ENCODE measurements around the gene RALGAPA2. TPM values are rescaled to one million over a fixed set of nuclear protein-coding genes. Genes with fewer than 3 reads are reported as not detected.

RALGAPA2 gene
- total RNA-seq, 2 experiments from 2014 or later: 13.6 to 13.7 TPM

GRCh38 chr20:20740541-20740940 lies 28.1 kb upstream of the RALGAPA2 start:
- Mint-ChIP-seq H3K36me3 (ENCODE audit: low read depth) (no peaks in the 10 kb centered on the region), H3K27me3 (ENCODE audit: low read depth) (peaks cover 9% of the 10 kb centered on the region), H3K4me3 (no peak overlapping the region), H3K27ac (no peak overlapping the region), H3K4me1 (ENCODE audit: low read depth) (peaks cover 2% of the 10 kb centered on the region), H3K9me3 (no peaks in the 10 kb centered on the region)
- DNase-seq: no peak
- intact Hi-C loops (cut with micrococcal nuclease): no loop called here
- CTCF ChIA-PET: interaction anchor here (0.5 kb wide), 1 partner anchor 589 kb away, joined by 4 read pairs; no protein-coding TSS in a partner anchor

DNA sequence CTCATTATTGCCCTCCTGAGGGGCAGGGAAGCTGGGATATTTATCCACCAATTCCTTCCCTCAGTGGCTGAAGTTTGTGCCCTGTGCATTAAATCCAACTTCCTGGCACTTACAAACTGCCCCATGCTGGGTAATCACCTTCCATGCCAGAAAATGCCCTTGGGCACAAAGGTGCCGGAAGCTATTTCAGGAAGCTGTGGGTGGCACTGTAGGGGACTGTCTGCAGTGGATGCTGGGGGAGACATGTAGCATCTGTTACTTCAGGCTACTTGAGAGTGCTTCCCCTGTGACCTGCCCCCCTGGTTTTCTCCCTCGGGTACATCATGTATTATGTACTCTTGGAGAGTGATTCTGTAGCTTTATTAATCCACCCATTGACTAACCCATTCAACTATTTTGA lies 24.7 kb upstream of the RALGAPA2 start:
- H3K4me3 Mint-ChIP-seq: no peak overlapping the region
- no peak overlapping the region for H3K27ac Mint-ChIP-seq
- no peaks in the 10 kb centered on the region for H3K27me3 Mint-ChIP-seq (ENCODE audit: low read depth)
- no peaks in the 10 kb centered on the region for H3K36me3 Mint-ChIP-seq (ENCODE audit: low read depth)
- CTCF ChIA-PET: interaction anchor here (1.3 to 1.5 kb wide), 2 partner anchors 88 to 100 kb away, joined by 3 read pairs; no protein-coding TSS in a partner anchor
- intact Hi-C loops (cut with micrococcal nuclease): no loop called here
- no peaks in the 10 kb centered on the region for H3K9me3 Mint-ChIP-seq
- DNase-seq: no peak
- H3K4me1 Mint-ChIP-seq (ENCODE audit: low read depth): peaks cover 23% of the 10 kb centered on the region

DNA sequence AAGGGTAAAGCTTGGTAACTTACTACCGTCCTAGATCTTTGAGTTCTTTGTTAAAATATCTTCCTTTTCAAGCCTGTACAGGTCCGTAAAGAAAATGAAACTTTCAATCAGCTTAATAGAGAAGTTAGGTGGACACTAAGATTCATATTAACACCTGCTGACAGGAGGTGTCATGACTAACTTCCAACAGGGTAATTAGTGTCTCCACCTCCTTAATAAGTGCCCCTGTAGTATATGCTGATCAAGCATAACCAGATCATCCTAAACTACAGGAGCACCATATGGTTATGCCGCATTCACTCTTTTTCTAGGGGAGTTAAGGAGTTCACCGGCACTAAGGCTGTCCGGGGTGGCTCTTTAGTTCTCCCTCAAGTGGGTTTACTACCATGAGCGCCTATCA lies 23.9 kb upstream of the RALGAPA2 start:
- CTCF ChIA-PET: interaction anchor here (1.3 to 1.5 kb wide), 2 partner anchors 88 to 101 kb away, joined by 3 read pairs; no protein-coding TSS in a partner anchor
- H3K27me3 Mint-ChIP-seq (ENCODE audit: low read depth): no peaks in the 10 kb centered on the region
- DNase-seq: no peak
- H3K27ac Mint-ChIP-seq: no peak overlapping the region
- H3K4me3 Mint-ChIP-seq: no peak overlapping the region
- no peaks in the 10 kb centered on the region for H3K9me3 Mint-ChIP-seq
- no peaks in the 10 kb centered on the region for H3K36me3 Mint-ChIP-seq (ENCODE audit: low read depth)
- peaks cover 23% of the 10 kb centered on the region for H3K4me1 Mint-ChIP-seq (ENCODE audit: low read depth)
- intact Hi-C loops (cut with micrococcal nuclease): no loop called here

DNA sequence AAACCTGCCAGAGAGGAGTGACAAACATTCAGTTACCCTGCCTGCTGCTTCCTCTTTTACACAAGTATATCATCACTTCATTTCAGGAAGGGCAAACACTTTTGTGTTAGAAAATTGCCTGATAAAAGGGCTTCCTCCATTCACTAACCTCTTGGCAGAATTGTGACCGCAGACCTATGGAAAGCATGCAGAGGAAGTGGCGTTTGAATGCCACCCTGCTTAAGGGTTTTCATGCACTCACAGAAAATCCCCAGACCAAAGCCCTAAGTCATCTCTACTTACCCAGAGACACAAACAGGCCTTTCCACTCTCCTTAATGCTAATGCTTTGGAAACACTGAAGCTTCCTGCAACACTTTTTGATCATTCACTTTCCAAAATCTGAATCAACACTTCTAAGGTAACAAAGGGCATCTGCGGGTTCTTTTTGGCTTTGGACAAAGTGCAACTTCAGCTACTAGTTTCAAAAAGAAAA lies 22.1 kb upstream of the RALGAPA2 start:
- Mint-ChIP-seq H3K27ac (peak overlapping the region; percentile 63), H3K4me1 (ENCODE audit: low read depth) (peaks cover 23% of the 10 kb centered on the region), H3K36me3 (ENCODE audit: low read depth) (no peaks in the 10 kb centered on the region), H3K9me3 (no peaks in the 10 kb centered on the region), H3K27me3 (ENCODE audit: low read depth) (no peaks in the 10 kb centered on the region), H3K4me3 (no peak overlapping the region)
- CTCF ChIA-PET: no interaction called here
- intact Hi-C loops (cut with micrococcal nuclease): loop anchor here (1.0 kb wide), 1 partner anchor 24 kb away; no protein-coding TSS in a partner anchor
- peak; percentile 70 for DNase-seq

DNA sequence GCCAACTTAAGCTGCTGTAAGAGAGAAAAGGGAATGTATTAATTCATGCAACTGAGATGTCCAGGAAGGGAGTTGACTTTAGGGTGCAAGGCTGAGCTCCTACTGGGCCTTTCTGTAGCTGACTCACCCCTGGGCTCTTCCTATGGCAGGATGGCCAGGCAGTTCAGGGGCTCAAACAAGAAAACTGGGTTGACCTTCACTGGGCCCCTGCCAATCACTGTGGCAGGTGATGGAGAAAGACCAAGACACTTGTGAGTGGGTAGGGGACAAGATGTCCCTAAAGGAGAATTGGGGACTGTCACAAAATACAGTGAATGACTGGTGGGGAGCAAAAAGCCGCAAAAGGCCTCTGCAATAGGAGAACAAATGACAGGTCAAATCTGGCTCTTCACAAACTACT lies 21.5 kb upstream of the RALGAPA2 start:
- Mint-ChIP-seq H3K27me3 (ENCODE audit: low read depth) (no peaks in the 10 kb centered on the region), H3K9me3 (no peaks in the 10 kb centered on the region), H3K4me3 (no peak overlapping the region), H3K36me3 (ENCODE audit: low read depth) (no peaks in the 10 kb centered on the region), H3K4me1 (ENCODE audit: low read depth) (peaks cover 23% of the 10 kb centered on the region), H3K27ac (peak overlapping the region; percentile 63)
- intact Hi-C loops (cut with micrococcal nuclease): loop anchor here (1.0 kb wide), 1 partner anchor 24 kb away; no protein-coding TSS in a partner anchor
- no peak for DNase-seq
- CTCF ChIA-PET: no interaction called here

GRCh38 chr20:20732641-20733040 lies 20.2 kb upstream of the RALGAPA2 start:
- Mint-ChIP-seq H3K27me3 (ENCODE audit: low read depth) (no peaks in the 10 kb centered on the region), H3K4me1 (ENCODE audit: low read depth) (peaks cover 23% of the 10 kb centered on the region), H3K4me3 (no peak overlapping the region), H3K27ac (no peak overlapping the region), H3K9me3 (no peaks in the 10 kb centered on the region), H3K36me3 (ENCODE audit: low read depth) (no peaks in the 10 kb centered on the region)
- CTCF ChIA-PET: no interaction called here
- DNase-seq: peak; percentile 9
- intact Hi-C loops (cut with micrococcal nuclease): no loop called here

DNA sequence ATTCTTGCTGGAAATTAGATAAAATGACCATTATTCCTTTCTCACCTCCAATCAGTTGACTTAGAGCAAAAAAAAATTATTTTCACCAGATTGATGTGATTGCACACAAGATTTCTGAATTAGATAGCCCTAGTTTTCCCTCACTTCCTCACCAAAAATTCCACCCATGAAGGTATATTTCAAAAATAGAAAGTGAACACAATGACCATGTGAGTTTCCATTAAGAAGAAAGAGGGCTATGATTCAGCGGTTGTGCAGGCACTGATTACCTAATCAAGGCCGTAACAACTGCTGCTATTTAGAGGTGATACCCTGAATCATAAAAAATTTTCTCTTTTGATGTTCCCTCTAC lies 19.5 kb upstream of the RALGAPA2 start:
- H3K9me3 Mint-ChIP-seq: no peaks in the 10 kb centered on the region
- H3K36me3 Mint-ChIP-seq (ENCODE audit: low read depth): no peaks in the 10 kb centered on the region
- CTCF ChIA-PET: no interaction called here
- no peak for DNase-seq
- intact Hi-C loops (cut with micrococcal nuclease): no loop called here
- no peak overlapping the region for H3K4me3 Mint-ChIP-seq
- H3K4me1 Mint-ChIP-seq (ENCODE audit: low read depth): peaks cover 23% of the 10 kb centered on the region
- H3K27ac Mint-ChIP-seq: no peak overlapping the region
- H3K27me3 Mint-ChIP-seq (ENCODE audit: low read depth): no peaks in the 10 kb centered on the region

- DNase-seq: no peak
- CTCF ChIA-PET: interaction anchor here (0.5 to 0.6 kb wide), 2 partner anchors 21 to 63 kb away, joined by 3 read pairs; no protein-coding TSS in a partner anchor
- Mint-ChIP-seq H3K9me3 (no peaks in the 10 kb centered on the region), H3K27me3 (ENCODE audit: low read depth) (no peaks in the 10 kb centered on the region), H3K4me3 (no peak overlapping the region), H3K27ac (no peak overlapping the region), H3K4me1 (ENCODE audit: low read depth) (peaks cover 23% of the 10 kb centered on the region), H3K36me3 (ENCODE audit: low read depth) (no peaks in the 10 kb centered on the region)
- intact Hi-C loops (cut with micrococcal nuclease): no loop called here
These were observed 18.8 kb upstream of the RALGAPA2 start for GRCh38 chr20:20731000-20731944.

DNA sequence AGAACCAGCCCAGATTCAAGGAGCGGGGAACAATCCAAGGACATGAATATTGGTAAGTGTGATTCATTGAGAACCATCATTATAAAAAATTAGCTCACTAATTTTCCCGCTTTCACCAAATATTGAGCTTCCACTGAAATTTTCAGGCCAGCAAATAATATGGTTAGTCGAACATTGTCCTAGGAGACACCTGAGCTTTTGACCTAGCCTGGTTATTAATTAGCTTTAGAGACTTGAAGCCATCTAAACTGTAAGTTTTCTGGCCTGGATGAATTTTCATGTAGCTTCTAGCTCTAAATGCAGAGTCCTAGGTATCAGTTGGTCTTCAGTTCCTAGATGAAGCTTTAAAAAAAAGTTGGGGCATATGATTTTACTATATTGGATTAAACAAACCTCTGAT lies 17.1 kb upstream of the RALGAPA2 start:
- Mint-ChIP-seq H3K36me3 (ENCODE audit: low read depth) (no peaks in the 10 kb centered on the region), H3K27ac (no peak overlapping the region), H3K4me3 (no peak overlapping the region), H3K9me3 (no peaks in the 10 kb centered on the region), H3K27me3 (ENCODE audit: low read depth) (no peaks in the 10 kb centered on the region), H3K4me1 (ENCODE audit: low read depth) (peaks cover 20% of the 10 kb centered on the region)
- intact Hi-C loops (cut with micrococcal nuclease): no loop called here
- CTCF ChIA-PET: interaction anchor here (0.6 kb wide), 1 partner anchor 522 kb away, joined by 3 read pairs; no protein-coding TSS in a partner anchor
- no peak for DNase-seq

DNA sequence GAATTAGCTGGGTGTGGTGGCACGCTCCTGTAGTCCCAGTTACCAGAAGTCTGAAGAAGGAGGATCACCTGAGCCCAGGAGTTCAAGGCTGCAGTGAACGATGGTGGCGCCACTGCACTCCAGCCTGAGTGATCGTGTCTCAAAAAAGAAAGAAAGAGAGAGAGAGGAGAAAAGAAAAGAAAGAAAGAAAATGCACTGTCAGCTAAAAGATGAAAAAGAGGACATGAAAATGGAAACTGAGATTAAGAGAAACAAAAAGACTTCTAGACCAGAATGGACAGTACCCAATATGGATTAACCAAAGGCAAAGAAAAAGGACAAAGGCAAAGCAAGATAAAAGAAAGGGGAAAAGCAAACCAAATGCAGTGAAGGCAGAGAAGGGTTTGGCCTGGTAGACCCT lies 9.0 kb upstream of the RALGAPA2 start:
- no peak overlapping the region for H3K27ac Mint-ChIP-seq
- no peak for DNase-seq
- no peaks in the 10 kb centered on the region for H3K27me3 Mint-ChIP-seq (ENCODE audit: low read depth)
- CTCF ChIA-PET: interaction anchor here (0.6 kb wide), 1 partner anchor 112 kb away, joined by 5 read pairs; no protein-coding TSS in a partner anchor
- intact Hi-C loops (cut with micrococcal nuclease): no loop called here
- no peaks in the 10 kb centered on the region for H3K4me1 Mint-ChIP-seq (ENCODE audit: low read depth)
- H3K9me3 Mint-ChIP-seq: no peaks in the 10 kb centered on the region
- no peaks in the 10 kb centered on the region for H3K36me3 Mint-ChIP-seq (ENCODE audit: low read depth)
- no peak overlapping the region for H3K4me3 Mint-ChIP-seq

DNA sequence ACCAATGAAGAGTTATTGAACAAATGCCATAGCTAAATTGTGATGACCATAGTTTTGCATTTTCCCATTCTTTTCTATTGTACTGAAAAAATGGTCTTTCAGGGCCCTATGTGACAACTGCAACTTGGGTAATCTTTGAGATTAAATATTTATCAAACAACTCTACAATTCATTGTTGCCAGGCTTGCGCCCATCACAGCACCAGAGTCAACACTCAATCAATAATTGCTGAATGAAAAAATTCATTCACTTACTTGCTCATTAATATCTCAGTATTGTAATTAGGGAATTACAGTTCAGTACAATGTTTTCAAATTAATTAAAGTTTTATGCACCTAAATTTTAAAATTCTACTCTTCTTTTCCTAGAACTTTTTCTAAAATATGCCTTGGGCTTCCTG lies 7.7 kb upstream of the RALGAPA2 start:
- Mint-ChIP-seq H3K9me3 (no peaks in the 10 kb centered on the region), H3K27ac (no peak overlapping the region), H3K4me1 (ENCODE audit: low read depth) (no peaks in the 10 kb centered on the region), H3K27me3 (ENCODE audit: low read depth) (no peaks in the 10 kb centered on the region), H3K36me3 (ENCODE audit: low read depth) (no peaks in the 10 kb centered on the region), H3K4me3 (no peak overlapping the region)
- intact Hi-C loops (cut with micrococcal nuclease): no loop called here
- CTCF ChIA-PET: no interaction called here
- DNase-seq: no peak

GRCh38 chr20:20719411-20719810 lies 7.0 kb upstream of the RALGAPA2 start:
- Mint-ChIP-seq H3K27me3 (ENCODE audit: low read depth) (no peaks in the 10 kb centered on the region), H3K36me3 (ENCODE audit: low read depth) (no peaks in the 10 kb centered on the region), H3K4me3 (no peak overlapping the region), H3K4me1 (ENCODE audit: low read depth) (no peaks in the 10 kb centered on the region), H3K27ac (no peak overlapping the region), H3K9me3 (no peaks in the 10 kb centered on the region)
- intact Hi-C loops (cut with micrococcal nuclease): loop anchor here (10.0 kb wide), 1 partner anchor 705 kb away; the partner anchor contains the start of gene NAA20
- DNase-seq: no peak
- CTCF ChIA-PET: no interaction called here
